Measurements from ENCODE around the gene TNS3.

The TNS3 gene

DNA sequence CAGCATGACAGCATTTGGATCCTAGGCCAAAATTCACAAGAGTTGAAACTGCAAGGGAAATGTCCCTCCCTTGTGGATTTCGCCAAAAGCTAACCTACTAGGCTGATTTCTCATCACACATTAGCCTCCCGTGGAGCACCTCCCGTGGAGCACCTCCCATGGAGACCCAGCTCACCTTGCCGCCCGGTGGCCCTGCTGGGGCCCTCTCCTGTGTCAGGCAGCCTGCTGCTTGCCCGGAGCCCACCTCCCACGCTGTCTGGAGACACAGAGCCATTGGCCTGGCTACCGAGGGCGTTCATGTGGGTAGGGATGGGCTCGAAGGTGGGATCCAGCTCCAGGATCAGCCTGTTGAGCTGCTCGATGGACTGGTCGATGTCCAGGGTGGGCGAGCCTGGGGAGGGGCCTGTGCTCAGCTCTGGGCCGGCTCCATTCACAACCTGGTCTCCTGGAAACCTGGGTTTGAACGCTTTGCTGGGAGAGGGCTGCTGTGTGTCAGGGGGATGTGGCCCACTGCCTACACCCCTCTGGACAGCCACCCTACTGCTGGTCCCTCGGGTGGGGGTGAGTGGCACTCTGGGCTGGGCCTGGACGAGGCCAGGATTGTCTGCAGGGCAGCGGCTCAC is 213.6 kb downstream of the TNS3 start:
- DNase-seq (ENCODE audit: low read depth in 2 of 2): no peak

DNA sequence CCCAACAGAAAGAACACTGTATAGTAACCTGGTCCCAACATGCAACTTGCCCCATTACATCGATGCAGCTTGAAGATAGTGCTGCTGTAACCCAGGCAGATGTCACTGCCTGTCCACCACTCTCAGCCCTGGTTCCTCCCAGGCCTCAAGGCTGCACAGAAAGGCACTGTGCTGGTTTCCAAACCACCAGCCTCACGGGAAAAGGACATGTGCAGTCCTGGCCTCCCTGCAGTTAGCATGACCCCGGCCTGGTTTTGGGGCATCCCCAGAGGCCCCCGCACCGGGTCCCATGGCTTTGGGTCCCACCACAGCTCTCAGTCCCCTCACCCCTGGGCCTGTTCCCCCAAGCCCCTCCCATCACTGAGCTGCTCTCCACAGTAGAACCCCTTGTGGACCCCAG is 214.5 kb downstream of the TNS3 start:
- DNase-seq (ENCODE audit: low read depth in 2 of 2): no peak

DNA sequence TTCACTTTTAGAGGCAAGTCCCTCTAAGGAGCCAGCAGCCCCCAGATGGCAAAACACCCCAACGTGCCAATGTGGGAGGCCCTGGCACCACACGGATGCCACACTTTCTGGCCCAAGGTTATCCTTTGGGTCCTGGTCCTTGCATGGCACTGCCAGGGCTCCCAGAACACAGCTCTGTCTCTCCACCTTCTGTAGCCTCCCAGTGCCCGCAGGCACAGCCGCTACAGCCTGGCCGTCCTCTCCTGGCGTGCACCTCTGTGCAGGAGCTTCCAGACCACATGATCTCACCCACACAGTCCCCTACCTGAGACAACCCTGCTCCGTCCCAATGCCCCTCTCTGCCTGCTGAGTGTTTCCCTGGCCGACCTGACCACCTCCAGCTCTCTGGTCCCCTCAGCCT is 215.0 kb downstream of the TNS3 start:
- DNase-seq (ENCODE audit: low read depth in 2 of 2): no peak

DNA sequence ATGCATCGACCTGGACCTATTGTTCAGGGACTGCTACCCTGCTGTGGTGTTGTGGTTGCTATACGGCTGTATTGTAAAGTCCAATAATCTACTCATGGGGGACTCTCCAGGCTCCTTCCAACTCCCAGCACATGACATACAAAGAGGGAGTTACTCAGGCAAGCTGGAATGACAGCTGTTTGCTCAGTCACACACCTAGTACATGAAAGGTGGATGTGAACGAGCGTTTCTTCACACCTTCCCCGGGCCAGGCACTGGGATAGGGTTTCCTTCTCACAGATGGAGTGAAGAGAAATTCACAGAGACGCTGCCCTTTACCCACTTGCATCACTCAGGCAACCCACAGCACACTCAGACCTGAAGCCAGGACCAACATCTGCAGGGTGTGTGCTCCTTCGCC is 215.7 kb downstream of the TNS3 start:
- no peak for DNase-seq (ENCODE audit: low read depth in 2 of 2)

DNA sequence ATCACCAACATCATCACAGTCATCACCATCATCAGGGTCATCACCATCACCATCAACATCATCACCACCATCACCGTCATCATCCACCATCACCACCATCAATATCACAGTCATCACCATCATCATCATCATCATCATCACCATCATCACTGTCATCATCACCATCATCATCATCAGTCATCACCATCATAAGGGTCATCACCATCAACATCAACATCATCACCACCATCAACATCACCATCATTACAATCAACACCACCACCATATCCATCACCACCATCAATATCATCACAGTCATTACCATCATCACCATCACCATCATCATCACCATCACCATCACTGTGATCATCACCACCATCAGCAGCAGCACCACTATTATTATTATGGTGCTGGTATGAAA is 218.9 kb downstream of the TNS3 start:
- DNase-seq (ENCODE audit: low read depth in 2 of 2): no peak

DNA sequence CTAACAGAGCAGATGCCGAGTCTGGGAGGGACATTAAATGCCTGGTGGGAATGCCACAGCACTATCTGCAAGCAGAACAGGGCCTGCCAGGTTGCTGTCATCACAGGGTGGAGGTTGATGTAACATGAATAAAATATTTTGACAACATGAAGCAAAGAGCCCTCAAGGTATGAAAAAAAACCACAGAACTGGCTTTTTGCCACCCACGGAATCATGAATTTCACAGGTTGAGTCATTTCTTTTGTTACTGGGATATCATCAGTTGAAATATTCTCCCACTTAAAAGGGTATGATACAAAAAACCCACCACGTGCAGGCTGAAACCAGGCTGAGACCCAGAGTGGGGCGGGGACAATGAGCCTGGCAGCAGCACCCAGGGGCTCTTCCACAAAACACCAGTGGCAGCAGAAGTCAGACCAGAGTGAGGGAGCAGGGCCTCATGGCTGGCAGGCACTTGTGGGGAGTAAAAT is 220.1 kb downstream of the TNS3 start:
- DNase-seq (ENCODE audit: low read depth in 2 of 2): peak; percentile 90

DNA sequence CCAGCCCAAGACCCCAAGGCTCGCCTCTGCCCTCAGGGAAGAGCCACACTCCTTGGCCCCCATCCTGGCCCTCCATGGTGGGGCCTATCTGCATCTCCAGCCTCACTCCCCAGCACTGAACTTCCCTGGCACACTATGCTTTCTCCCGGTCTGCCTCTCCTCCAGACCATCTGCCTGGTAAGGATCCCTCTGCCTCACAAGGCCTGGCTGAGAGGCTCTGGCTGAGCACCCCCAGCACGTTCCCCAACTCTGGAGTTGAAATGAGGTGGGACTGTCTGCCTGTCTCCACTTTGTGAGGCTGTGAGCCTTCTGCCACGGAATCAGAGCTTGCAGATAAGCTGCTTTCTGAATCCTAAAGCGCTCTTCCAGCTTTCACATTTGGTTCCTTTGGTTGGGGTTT is 220.7 kb downstream of the TNS3 start:
- DNase-seq (ENCODE audit: low read depth in 2 of 2): no peak

DNA sequence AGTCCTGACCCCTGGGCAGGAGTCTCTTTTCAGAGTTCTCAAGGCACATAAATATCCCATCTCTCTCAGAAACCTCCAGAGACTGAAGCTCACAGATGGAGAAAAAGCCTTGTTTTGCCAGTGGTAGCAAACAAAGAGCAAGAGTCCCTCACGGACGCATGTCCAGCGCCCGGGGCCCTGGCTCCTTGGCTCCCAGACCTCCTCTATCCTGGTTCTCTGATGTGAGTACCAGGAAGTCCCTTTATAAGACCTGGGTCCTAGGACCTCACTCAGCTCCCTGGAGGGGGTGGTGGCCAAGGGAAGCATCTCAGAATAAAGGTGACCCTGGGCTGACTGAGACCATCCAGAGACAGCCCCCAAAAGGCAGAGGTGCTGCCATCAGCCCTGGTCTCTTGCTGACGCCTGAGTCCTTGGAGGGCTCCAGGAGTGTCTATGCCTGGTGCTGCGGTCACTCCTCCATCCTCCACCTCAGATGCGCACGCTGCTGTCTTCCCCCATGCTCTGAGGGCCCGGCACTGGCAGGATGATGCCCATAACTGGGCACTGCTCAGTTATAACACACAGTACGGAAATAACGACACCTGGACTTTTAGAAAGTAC is 221.5 kb downstream of the TNS3 start:
- DNase-seq (ENCODE audit: low read depth in 2 of 2): no peak

DNA sequence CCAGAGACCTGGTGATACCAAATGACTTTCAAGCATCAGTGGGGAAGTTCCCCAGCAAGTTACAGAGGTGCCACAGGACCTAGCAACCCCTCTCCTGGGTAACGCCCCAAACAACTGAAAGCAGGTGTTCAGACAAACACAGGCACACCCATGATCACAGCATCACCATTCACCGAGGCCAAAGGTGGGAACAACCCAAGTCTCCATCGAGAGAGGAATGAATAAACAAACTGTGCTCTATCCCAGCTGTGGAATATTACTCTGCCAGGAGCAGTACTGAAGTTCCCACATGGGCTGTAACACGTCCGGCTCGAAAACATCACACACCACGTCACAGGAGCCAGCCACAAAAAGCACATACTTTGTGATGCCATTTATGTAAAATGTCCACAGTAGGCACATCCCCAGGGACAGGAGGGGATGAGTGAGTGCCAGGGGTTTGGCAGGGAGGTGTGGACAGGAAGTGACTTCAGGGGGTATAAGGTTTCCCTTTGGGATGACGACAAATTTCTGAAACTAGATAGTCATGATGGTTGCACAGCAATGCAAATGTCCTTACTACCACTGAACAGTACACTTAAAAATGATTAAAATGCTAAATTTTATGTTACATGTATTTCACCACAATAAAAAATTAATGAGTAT is 222.8 kb downstream of the TNS3 start:
- DNase-seq (ENCODE audit: low read depth in 2 of 2): no peak

DNA sequence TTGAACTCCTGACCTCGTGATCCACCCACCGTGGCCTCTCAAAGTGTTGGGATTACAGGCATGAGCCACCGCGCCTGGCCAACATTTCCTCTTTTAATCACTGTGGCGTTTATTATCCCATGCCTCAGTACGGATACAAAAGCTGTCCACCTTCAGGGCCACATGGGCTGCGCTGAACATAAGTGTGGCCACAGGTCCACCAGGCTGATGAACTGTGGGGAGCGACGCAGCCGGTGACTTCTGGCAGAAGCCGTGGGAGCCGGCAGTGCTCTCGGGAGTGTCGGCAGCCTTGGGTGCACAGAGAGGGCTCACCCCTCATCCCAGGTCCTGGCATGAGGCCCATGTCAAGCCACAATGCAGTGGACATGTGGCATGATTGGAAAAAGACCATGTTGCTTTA is 223.6 kb downstream of the TNS3 start:
- no peak for DNase-seq (ENCODE audit: low read depth in 2 of 2)

DNA sequence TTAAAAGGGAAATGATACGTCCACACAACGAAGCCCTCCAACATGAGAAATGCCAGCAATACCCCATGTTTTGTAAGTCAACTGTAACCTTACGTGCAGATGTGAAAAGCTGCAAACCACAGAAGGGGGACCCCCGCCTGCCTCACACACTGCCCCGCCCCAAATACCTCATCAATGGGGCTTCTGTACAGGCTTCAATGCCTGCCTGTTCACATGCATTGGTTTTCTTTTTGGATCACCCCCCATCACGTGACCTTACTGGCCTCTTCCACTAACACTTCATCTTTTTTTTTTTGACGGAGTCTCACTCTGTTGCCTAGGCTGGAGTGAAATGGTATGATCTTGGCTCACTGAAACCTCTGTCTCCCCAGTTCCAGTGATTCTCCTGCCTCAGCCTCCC is 224.0 kb downstream of the TNS3 start:
- DNase-seq (ENCODE audit: low read depth in 2 of 2): no peak

DNA sequence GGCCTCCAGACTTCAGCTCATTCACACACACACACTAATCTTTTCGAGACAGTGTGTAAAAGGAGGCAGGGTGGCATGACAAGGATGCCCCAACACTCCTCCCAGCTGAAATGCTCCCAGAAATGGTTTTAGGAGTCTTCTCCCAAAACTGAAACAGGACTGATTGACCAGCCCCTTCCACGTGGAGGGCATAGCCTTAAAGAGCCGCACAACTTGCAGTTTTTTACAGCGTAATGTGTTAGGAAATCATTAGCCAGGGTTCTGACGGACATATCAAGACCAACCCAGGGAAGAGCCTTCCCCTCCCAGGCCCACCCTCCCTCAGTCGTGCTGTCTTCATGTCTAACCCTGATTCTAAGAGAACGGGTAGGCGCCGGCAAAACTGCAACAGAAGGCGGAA is 224.6 kb downstream of the TNS3 start:
- DNase-seq (ENCODE audit: low read depth in 2 of 2): no peak

DNA sequence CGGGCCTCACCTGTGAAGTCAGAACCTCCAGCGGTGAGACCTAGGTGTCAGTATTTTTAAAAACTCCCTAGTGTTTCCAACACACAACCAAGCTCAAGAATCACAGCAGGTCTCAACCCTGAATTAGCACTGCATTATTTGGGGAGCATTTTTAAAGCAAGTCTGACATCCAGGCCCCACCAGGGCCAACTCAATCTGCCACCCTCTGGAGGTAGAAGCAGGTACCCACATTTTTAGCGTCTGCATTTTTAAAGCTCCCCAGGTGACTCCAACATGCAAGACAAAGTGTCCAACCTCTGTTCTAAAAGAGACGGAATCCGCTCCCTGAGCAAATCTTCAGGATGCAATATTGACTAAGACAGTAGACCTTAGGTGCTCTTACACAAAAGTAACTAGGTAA is 225.7 kb downstream of the TNS3 start:
- no peak for DNase-seq (ENCODE audit: low read depth in 2 of 2)

DNA sequence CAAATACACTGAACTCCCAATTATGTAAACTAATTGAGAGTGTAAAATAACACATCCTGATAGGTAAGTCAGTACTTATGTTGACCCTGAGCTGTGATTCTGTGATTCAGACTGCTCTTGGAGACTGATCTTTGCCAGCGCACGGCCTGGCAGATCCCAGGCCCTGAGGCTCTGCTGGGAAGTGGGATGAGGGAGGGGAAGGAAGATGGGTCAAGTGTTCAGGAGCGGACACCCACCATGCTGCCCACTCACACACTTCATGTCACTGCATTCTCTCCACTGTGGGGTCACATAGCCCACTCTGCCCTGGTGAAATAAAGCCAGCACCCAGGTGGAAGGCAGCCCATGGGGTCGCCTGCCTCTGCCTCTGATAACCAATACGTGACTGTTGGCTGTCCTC is 226.2 kb downstream of the TNS3 start:
- DNase-seq (ENCODE audit: low read depth in 2 of 2): no peak

DNA sequence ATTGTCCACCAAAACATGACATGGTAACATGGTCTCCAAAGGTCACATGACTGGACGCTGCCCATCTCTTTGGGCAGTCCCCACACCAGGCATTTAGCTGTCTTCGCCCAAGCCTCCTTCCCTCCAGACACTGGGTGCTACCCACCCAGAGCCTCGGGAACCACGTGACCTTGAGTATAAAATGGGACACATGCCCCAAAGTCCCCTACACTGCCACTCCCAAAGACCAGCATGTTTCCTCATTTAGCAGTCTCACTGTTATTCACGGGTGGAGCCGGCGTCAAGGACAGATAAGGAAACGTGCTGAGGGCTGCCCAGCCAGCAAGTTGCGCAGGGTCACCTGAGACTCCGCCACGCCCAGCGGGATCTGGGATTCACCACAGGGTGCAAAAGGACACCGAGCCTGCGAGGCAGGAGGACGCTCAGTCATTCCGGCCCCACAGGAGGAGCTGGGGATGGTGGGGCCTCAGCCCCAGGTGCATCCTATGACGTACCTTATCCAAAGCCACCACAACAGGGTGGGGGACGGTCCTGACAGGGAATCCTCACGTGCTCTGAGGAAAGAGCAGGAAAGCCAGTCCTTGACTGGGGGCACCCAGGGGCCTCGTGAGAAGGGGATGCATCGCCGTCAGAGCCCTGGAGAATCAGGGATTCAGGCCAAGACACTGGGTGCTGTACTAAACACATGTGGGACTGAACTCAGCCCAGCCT is 226.9 kb downstream of the TNS3 start:
- DNase-seq (ENCODE audit: low read depth in 2 of 2): no peak

DNA sequence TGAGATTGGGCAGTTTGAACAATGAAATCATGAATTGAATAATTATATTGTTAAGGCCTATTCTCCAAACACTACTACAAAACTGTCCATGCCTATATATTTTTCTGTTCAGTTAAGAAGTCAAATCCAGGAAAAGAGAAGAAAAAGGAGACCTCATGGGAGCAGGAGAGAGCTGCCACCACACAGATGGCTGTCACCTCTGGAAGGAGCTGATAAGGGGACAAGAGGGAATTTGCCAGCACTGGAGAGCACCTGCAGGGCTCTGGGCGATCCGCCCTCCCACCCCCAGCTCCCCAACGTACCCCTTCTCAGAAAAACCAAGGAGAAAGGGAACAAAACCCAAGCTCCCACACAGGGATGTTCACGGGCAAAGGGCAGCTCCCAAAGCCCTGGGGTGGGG is 227.8 kb downstream of the TNS3 start:
- no peak for DNase-seq (ENCODE audit: low read depth in 2 of 2)

DNA sequence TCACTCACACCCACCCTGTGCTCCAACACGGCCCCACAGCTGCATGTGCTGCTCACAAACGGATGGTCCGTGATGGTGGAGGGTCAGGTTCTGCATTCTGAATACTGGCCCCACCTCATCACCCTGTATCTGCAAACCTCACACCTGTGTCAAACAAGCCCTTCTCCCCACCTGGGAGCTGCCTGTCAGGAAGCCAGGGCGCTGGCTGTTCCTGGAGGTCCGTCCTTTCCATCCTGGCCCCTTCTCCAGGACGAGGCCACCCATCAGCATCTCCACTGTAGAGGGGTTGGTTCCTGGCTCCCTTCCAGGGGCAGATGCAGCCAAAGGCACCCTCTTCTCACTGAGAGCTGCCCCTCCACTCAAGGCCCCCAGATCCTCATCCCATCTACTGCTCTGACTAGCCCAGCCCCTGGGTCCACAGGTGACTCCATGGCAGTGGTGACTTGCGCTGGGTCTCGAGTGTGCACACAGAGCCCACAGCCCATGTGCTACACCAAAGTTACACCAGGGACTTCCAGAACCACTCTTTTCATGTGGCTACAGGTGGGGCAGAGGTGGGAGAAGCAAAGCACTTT is 229.4 kb downstream of the TNS3 start:
- DNase-seq (ENCODE audit: low read depth in 2 of 2): no peak

DNA sequence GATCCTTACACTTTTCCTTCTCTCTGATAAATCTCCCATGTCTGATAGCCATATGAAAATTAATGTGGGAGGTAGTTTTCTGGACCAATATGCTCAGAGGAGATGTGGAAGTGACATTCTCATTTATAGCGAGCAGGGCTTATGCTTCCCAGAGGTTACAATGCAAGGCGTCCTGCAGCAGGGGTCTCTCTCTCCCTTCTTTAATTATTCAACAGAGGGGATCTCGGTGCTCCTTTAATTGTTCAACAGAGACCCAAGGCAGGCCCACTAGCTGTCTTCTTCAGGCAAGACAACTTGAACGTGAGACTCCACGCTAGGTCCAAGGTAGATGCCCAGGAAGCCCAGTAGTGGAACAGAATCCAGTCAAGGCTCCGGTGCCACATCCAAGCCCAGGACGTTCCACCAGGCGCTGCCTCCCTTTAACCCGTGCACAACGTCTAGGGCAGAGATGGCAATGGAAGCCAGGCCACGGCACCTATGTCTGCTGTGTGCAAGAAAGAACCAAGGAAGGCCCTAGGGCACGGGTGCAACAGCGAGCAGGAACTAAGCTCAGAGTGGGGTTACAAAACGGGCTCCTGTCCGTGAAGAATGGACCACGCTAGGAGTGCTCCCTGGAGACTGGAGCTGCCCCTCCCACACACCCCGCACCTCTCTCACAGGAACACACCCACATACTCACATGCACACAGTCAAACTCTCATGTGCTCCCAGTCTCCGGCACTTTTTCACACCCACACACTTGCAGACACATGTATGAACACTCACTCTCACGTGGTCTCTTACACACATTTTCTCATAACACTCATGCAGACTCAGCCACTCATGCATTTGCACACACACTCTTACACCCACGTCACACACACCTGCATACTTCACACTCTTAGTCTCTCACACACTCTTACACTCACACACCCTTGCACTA is 230.4 kb downstream of the TNS3 start:
- DNase-seq (ENCODE audit: low read depth in 2 of 2): no peak

DNA sequence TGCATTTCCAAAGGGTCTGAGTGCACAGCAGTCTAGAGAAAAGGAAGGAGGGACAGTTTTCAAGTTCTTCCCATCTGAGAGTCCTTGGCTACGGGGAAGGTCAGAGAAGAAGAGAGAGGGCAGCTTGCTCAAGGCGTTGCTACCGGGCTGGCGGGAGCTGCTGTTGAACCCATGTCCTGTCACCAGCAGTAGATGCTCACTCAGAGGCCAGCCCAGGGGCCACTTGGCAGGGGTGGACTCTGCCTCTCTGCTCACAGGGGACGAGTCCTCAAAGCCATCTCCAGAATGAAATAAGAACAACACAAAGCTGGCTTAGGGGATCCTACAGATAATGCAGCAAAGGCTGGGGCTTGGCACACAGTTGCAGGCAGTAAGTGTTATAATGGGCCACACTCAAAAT is 231.5 kb downstream of the TNS3 start:
- DNase-seq (ENCODE audit: low read depth in 2 of 2): no peak

DNA sequence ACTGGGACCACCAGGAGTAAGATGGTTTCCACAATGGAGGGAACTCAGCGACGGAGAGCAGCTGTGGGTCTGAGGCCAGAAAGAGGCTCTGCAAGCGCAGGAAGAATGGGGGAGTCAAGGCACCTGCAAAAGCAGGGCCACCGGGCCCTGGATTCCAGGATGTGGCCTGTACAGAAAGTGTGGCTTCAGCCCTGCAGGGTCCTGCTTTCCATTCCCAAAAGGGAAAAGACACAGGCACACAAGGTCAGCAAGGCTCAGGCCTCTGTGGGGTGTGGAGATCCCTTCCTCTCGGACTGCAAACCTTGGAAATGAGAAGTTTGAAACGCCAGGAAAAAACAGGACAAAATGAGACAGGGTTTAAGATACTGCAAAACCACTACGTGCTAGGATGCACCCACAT is 232.5 kb downstream of the TNS3 start:
- DNase-seq (ENCODE audit: low read depth in 2 of 2): no peak

DNA sequence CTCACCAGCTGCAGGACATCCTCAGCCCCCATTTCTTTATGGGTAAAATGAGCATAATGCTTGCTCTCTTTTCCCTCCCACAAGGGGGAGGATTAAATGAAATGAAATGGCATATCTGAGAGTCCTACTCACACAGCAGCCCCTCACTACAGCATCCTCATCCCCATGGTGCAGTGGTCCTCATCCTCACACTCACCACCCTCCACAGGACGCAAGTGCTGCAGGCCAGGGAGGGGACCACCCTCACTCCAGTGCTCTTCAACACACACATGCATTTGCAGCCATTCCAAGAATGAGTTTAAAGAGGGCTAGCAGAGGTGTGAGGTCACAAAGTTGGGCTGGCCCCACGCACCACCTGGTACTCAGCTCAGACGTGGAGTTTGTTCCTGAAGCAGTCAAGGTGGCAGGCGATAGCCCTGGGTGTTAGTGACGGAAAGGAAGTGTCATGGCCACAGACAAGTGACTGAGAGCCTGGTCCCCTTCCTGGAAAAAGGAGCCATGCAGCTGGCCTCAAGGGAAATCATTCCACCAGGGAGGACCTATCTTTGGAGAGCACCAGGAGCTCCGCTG is 234.0 kb downstream of the TNS3 start:
- no peak for DNase-seq (ENCODE audit: low read depth in 2 of 2)
